Lower lobe of right lung (tissue), 2 donors: ENCODE results near the gene ZSWIM1. TPM values are rescaled to one million over a fixed set of nuclear protein-coding genes. Genes with fewer than 3 reads are reported as not detected.

Source experiments
- ATAC-seq, 2 donors: fragments of 200-7000 bp; cut with Tn5 transposase; one replicate each; pipeline ENCODE4 v1.9.1; 2020 to 2022; ENCODE audit warnings: mild to moderate bottlenecking in 2 of 2, moderate library complexity in 2 of 2
- DNase-seq: peaks from one replicate; pipeline ENCODE4 v3.0.0-alpha.2; 2020
- H3K27ac ChIP-seq: fragments of 200-600 bp; one replicate; pipeline ENCODE4 v1.8.0; 2022
- H3K27me3 ChIP-seq: fragments of 200-600 bp; one replicate; pipeline ENCODE4 v1.8.0; 2022; ENCODE audit warnings: low read depth
- H3K36me3 ChIP-seq: fragments of 200-600 bp; one replicate; pipeline ENCODE4 v1.8.0; 2022; ENCODE audit warnings: mild to moderate bottlenecking
- H3K4me1 ChIP-seq: fragments of 200-600 bp; one replicate; pipeline ENCODE4 v1.8.0; 2022
- H3K4me3 ChIP-seq: fragments of 200-600 bp; one replicate; pipeline ENCODE4 v1.8.0; 2022; ENCODE audit warnings: mild to moderate bottlenecking
- H3K9me3 ChIP-seq: fragments of 200-600 bp; one replicate; pipeline ENCODE4 v1.8.0; 2022
- CTCF ChIP-seq: fragments of 200-600 bp; IDR thresholded peaks from one replicate; pipeline ENCODE4 v1.8.0; 2022; ENCODE audit warnings: antibody characterized with exemption, mild to moderate bottlenecking
- intact Hi-C: fragments of 100-400 bp; cut with DNase I; formaldehyde crosslinking; loops from one replicate; pipeline ENCODE4 v1.11.0; 2022
- total RNA-seq: library from RNA; stranded (reverse); fragmentation: NEBNext Ultra II Directional; extraction: Animal tissue kit (Norgen Biotek cat#: 25700); gene quantifications from one replicate; pipeline ENCODE4 v1.2.1, GENCODE V29; 2021
- donor health status: DM: no; HTN: yes; CAD: no; lungs with severe emphysema.

ZSWIM1 gene
- total RNA-seq, 1 donor from 2014 or later, result 9.6 TPM

GRCh38 chr20:45882469-45883099 is 1.6 kb downstream of the ZSWIM1 start:
- no peak for DNase-seq
- Histone ChIP-seq H3K27me3 (no peaks in the 10 kb centered on the region), H3K9me3 (no peaks in the 10 kb centered on the region), H3K4me1 (peaks cover 8% of the 10 kb centered on the region), H3K27ac (no peak overlapping the region), H3K4me3 (no peak overlapping the region), H3K36me3 (peaks cover 61% of the 10 kb centered on the region)
- no peak for TF ChIP-seq CTCF
- intact Hi-C loops, result no loop called here
- no peak for ATAC-seq

- H3K36me3 ChIP-seq, result peaks cover 56% of the 10 kb centered on the region
- no peak overlapping the region for H3K4me3 ChIP-seq
- TF ChIP-seq CTCF, result no peak
- H3K27ac ChIP-seq, result no peak overlapping the region
- no peaks in the 10 kb centered on the region for H3K27me3 ChIP-seq
- peaks cover 8% of the 10 kb centered on the region for H3K4me1 ChIP-seq
- DNase-seq, result no peak
- intact Hi-C loops, result no loop called here
- no peaks in the 10 kb centered on the region for H3K9me3 ChIP-seq
- no peak for ATAC-seq
Observed at GRCh38 chr20:45883100-45883469, 2.1 kb downstream of the ZSWIM1 start.

GRCh38 chr20:45886590-45887345 is 5.7 kb downstream of the ZSWIM1 start:
- TF ChIP-seq CTCF, result no peak
- DNase-seq, result no peak
- ATAC-seq, result no peak
- Histone ChIP-seq H3K27ac (no peak overlapping the region), H3K4me3 (no peak overlapping the region), H3K27me3 (no peaks in the 10 kb centered on the region), H3K36me3 (peaks cover 49% of the 10 kb centered on the region), H3K9me3 (no peaks in the 10 kb centered on the region), H3K4me1 (peaks cover 19% of the 10 kb centered on the region)
- intact Hi-C loops, result no loop called here

GRCh38 chr20:45887346-45887715 is 6.3 kb downstream of the ZSWIM1 start, which contains the start of gene SPATA25:
TSS of gene SPATA25 (minus strand) at chr20:45887622. CDS start at chr20:45887590, 32 bp downstream.
- intact Hi-C loops, result no loop called here
- Histone ChIP-seq H3K27me3 (no peaks in the 10 kb centered on the region), H3K27ac (no peak within 1 kb of the TSS), H3K36me3 (peaks cover 48% of the 10 kb centered on the region), H3K4me3 (no peak within 1 kb of the TSS), H3K9me3 (no peaks in the 10 kb centered on the region), H3K4me1 (peaks cover 20% of the 10 kb centered on the region)
- no peak for TF ChIP-seq CTCF
- ATAC-seq (no peak), DNase-seq (no peak)

- Histone ChIP-seq H3K27me3 (no peaks in the 10 kb centered on the region), H3K9me3 (no peaks in the 10 kb centered on the region), H3K36me3 (peaks cover 48% of the 10 kb centered on the region), H3K4me3 (no peak overlapping the region), H3K4me1 (peaks cover 33% of the 10 kb centered on the region), H3K27ac (no peak overlapping the region)
- TF ChIP-seq CTCF, result no peak
- intact Hi-C loops, result no loop called here
- DNase-seq, result no peak
- no peak for ATAC-seq
Observed at GRCh38 chr20:45888681-45889080, 7.7 kb downstream of the ZSWIM1 start.
